ENCODE data around the gene RNU5B-1.

GRCh38 chr15:65304381-65305149 is at the start of gene RNU5B-1:
- TF ChIP-seq CTCF (IDR thresholded peaks at IDR 0.05) (peak; percentile 94), ZFX (IDR thresholded peaks at IDR 0.05; ENCODE audit: borderline replicate concordance) (no peak)

Data from 22Rv1 (cell line).